ENCODE data around the gene HLA-E.
"Not testable (repeated sequence)": the region's sequence is repeated elsewhere in the genome, so short reads cannot be mapped to it uniquely, and the experiment has no call there.

DNA sequence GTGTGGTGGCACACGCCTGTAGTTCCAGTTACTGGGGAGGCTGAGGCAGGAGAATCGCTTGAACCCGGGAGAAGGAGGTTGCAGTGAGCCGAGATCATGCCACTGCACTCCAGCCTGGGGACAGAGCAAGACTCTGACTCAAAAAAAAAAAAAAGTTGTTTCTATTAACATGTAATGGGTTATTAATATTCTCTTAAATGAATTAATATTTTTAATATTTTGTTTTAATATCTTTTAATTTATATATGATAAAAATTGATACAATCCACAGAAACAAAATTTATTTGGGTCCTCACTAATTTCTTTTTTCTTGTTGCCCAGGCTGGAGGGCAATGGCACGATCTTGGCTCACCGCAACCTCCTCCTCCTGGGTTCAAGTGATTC lies 620 bp upstream of the HLA-E start:
- TF ChIP-seq, protein P1, sequence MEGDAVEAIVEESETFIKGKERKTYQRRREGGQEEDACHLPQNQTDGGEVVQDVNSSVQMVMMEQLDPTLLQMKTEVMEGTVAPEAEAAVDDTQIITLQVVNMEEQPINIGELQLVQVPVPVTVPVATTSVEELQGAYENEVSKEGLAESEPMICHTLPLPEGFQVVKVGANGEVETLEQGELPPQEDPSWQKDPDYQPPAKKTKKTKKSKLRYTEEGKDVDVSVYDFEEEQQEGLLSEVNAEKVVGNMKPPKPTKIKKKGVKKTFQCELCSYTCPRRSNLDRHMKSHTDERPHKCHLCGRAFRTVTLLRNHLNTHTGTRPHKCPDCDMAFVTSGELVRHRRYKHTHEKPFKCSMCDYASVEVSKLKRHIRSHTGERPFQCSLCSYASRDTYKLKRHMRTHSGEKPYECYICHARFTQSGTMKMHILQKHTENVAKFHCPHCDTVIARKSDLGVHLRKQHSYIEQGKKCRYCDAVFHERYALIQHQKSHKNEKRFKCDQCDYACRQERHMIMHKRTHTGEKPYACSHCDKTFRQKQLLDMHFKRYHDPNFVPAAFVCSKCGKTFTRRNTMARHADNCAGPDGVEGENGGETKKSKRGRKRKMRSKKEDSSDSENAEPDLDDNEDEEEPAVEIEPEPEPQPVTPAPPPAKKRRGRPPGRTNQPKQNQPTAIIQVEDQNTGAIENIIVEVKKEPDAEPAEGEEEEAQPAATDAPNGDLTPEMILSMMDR (IDR thresholded peaks at IDR 0.05), result not testable (repeated sequence)
- TF ChIP-seq EP300, POLR2A (IDR thresholded peaks at IDR 0.05): not testable (repeated sequence)
